ENCODE measurements around the gene RIN3. TPM values are rescaled to one million over a fixed set of nuclear protein-coding genes. Genes with fewer than 3 reads are reported as not detected.

Gene RIN3
- total RNA-seq, 3 donors from 2014 or later (not counting 1 experiment from before 2014, with no cell fraction given), result 248 to 289 (median 282) TPM

GRCh38 chr14:92622311-92622710, 108.7 kb downstream of the RIN3 start:
- Histone ChIP-seq H3K9me3 (ENCODE audit: control insufficient read depth, insufficient read depth, low read length) (peaks cover 22% of the 10 kb centered on the region), H3K27ac (ENCODE audit: low read length) (no peak overlapping the region), H3K4me1 (ENCODE audit: control insufficient read depth, insufficient read depth, low read length) (no peaks in the 10 kb centered on the region), H3K36me3 (ENCODE audit: control insufficient read depth, insufficient read depth, low read length) (peaks cover 40% of the 10 kb centered on the region), H3K4me3 (ENCODE audit: low read length) (no peak overlapping the region), H3K27me3 (ENCODE audit: control insufficient read depth, insufficient read depth, low read length) (no peaks in the 10 kb centered on the region)
- no peak for DNase-seq
- Mint-ChIP-seq H3K4me3 (no peak overlapping the region), H3K4me1 (peaks cover 27 to 42% of the 10 kb centered on the region in 2 donors), H3K27ac (no peak overlapping the region), H3K27me3 (ENCODE audit: low read depth in 2 of 2) (no peaks in the 10 kb centered on the region), H3K9me3 (peaks cover 4 to 5% of the 10 kb centered on the region in 2 donors), H3K36me3 (peaks cover 19% of the 10 kb centered on the region)
- TF ChIP-seq CTCF (IDR thresholded peaks at IDR 0.05), result no peak
- intact Hi-C loops (cut with micrococcal nuclease), result no loop called here
- ATAC-seq, result no peak
- 100% methylated on average over 4 of the region's 4 CpGs for WGBS (ENCODE audit: insufficient coverage)

GRCh38 chr14:92624764-92625163, 111.2 kb downstream of the RIN3 start:
- no peak for TF ChIP-seq CTCF (IDR thresholded peaks at IDR 0.05)
- WGBS (ENCODE audit: insufficient coverage), result 98% methylated on average over 10 of the region's 10 CpGs
- Histone ChIP-seq H3K36me3 (ENCODE audit: control insufficient read depth, insufficient read depth, low read length) (peaks cover 50% of the 10 kb centered on the region), H3K27ac (ENCODE audit: low read length) (no peak overlapping the region), H3K4me1 (ENCODE audit: control insufficient read depth, insufficient read depth, low read length) (no peaks in the 10 kb centered on the region), H3K9me3 (ENCODE audit: control insufficient read depth, insufficient read depth, low read length) (peaks cover 33% of the 10 kb centered on the region), H3K27me3 (ENCODE audit: control insufficient read depth, insufficient read depth, low read length) (no peaks in the 10 kb centered on the region), H3K4me3 (ENCODE audit: low read length) (no peak overlapping the region)
- no peak for ATAC-seq
- peaks cover 38 to 49% of the 10 kb centered on the region in 2 donors for H3K4me1 Mint-ChIP-seq
- H3K36me3 Mint-ChIP-seq, result peaks cover 29% of the 10 kb centered on the region
- peaks cover 8% of the 10 kb centered on the region in 2 donors for H3K9me3 Mint-ChIP-seq
- no peak for DNase-seq
- peak overlapping the region; percentile 24 to 31 for H3K27ac Mint-ChIP-seq
- H3K4me3 Mint-ChIP-seq, result no peak overlapping the region
- intact Hi-C loops (cut with micrococcal nuclease), result no loop called here
- no peaks in the 10 kb centered on the region for H3K27me3 Mint-ChIP-seq (ENCODE audit: low read depth in 2 of 2)

GRCh38 chr14:92625213-92625612, 111.6 kb downstream of the RIN3 start:
- peaks cover 29% of the 10 kb centered on the region for H3K36me3 Mint-ChIP-seq
- H3K27ac Mint-ChIP-seq, result peak overlapping the region; percentile 24 to 31

More at GRCh38 chr14:92625213-92625612, 111.6 kb downstream of the RIN3 start:
- H3K27ac ChIP-seq (ENCODE audit: low read length), result no peak overlapping the region
- peaks cover 50% of the 10 kb centered on the region for H3K36me3 ChIP-seq (ENCODE audit: control insufficient read depth, insufficient read depth, low read length)
- Mint-ChIP-seq H3K27me3 (ENCODE audit: low read depth in 2 of 2) (no peaks in the 10 kb centered on the region), H3K9me3 (peaks cover 8% of the 10 kb centered on the region in 2 donors), H3K4me3 (no peak overlapping the region), H3K4me1 (peaks cover 41 to 53% of the 10 kb centered on the region in 2 donors)
- peaks cover 33% of the 10 kb centered on the region for H3K9me3 ChIP-seq (ENCODE audit: control insufficient read depth, insufficient read depth, low read length)
- ATAC-seq, result no peak
- no peaks in the 10 kb centered on the region for H3K27me3 ChIP-seq (ENCODE audit: control insufficient read depth, insufficient read depth, low read length)
- 100% methylated on average over 3 of the region's 5 CpGs for WGBS (ENCODE audit: insufficient coverage)
- intact Hi-C loops (cut with micrococcal nuclease), result no loop called here
- H3K4me1 ChIP-seq (ENCODE audit: control insufficient read depth, insufficient read depth, low read length), result no peaks in the 10 kb centered on the region
- TF ChIP-seq CTCF (IDR thresholded peaks at IDR 0.05), result no peak
- no peak for DNase-seq
- H3K4me3 ChIP-seq (ENCODE audit: low read length), result no peak overlapping the region
